Upper lobe of right lung (tissue), 1 donor: Measurements from ENCODE around the gene IQSEC1. TPM values are rescaled to one million over a fixed set of nuclear protein-coding genes. Genes with fewer than 3 reads are reported as not detected.
A peak's percentile ranks its signal among the peaks of the same experiment; 100 is the strongest.

ENCODE experiments used
- ATAC-seq: fragments of 200-7000 bp; cut with Tn5 transposase; one replicate; pipeline ENCODE4 v1.9.1; 2020; ENCODE audit warnings: mild to moderate bottlenecking, moderate library complexity
- DNase-seq: peaks from one replicate; pipeline ENCODE4 v3.0.0-alpha.2; 2020
- H3K27ac ChIP-seq: fragments of 200-600 bp; one replicate; pipeline ENCODE4 v1.8.0; 2022
- H3K27me3 ChIP-seq: fragments of 200-600 bp; one replicate; pipeline ENCODE4 v1.8.0; 2022; ENCODE audit warnings: mild to moderate bottlenecking
- H3K36me3 ChIP-seq: fragments of 200-600 bp; one replicate; pipeline ENCODE4 v1.8.0; 2022
- H3K4me1 ChIP-seq: fragments of 200-600 bp; one replicate; pipeline ENCODE4 v1.8.0; 2022
- H3K4me3 ChIP-seq: fragments of 200-600 bp; one replicate; pipeline ENCODE4 v1.8.0; 2022; ENCODE audit warnings: mild to moderate bottlenecking
- H3K9me3 ChIP-seq: fragments of 200-600 bp; one replicate; pipeline ENCODE4 v1.8.0; 2022
- intact Hi-C: fragments of 100-400 bp; cut with DNase I; formaldehyde crosslinking; loops from one replicate; pipeline ENCODE4 v1.11.0; 2022
- total RNA-seq: library from RNA; stranded (reverse); fragmentation: NEBNext Ultra II Directional; extraction: Animal tissue kit (Norgen Biotek cat#: 25700); gene quantifications from one replicate; pipeline ENCODE4 v1.2.1, GENCODE V29; 2021
- TF ChIP-seq, protein P1 (sequence below): fragments of 200-600 bp; IDR thresholded peaks from one replicate; pipeline ENCODE4 v1.8.0; 2022; ENCODE audit warnings: antibody characterized with exemption
- donor health status: DM: no; HTN: yes; CAD: no; lungs with severe emphysema.

The IQSEC1 gene
- total RNA-seq, 1 donor from 2014 or later: 61.6 TPM

- peak; percentile 54 for DNase-seq
- TF ChIP-seq, protein P1, sequence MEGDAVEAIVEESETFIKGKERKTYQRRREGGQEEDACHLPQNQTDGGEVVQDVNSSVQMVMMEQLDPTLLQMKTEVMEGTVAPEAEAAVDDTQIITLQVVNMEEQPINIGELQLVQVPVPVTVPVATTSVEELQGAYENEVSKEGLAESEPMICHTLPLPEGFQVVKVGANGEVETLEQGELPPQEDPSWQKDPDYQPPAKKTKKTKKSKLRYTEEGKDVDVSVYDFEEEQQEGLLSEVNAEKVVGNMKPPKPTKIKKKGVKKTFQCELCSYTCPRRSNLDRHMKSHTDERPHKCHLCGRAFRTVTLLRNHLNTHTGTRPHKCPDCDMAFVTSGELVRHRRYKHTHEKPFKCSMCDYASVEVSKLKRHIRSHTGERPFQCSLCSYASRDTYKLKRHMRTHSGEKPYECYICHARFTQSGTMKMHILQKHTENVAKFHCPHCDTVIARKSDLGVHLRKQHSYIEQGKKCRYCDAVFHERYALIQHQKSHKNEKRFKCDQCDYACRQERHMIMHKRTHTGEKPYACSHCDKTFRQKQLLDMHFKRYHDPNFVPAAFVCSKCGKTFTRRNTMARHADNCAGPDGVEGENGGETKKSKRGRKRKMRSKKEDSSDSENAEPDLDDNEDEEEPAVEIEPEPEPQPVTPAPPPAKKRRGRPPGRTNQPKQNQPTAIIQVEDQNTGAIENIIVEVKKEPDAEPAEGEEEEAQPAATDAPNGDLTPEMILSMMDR: no peak
Measured at GRCh38 chr3:13114811-13115575, 41.8 kb upstream of the IQSEC1 start.

DNA sequence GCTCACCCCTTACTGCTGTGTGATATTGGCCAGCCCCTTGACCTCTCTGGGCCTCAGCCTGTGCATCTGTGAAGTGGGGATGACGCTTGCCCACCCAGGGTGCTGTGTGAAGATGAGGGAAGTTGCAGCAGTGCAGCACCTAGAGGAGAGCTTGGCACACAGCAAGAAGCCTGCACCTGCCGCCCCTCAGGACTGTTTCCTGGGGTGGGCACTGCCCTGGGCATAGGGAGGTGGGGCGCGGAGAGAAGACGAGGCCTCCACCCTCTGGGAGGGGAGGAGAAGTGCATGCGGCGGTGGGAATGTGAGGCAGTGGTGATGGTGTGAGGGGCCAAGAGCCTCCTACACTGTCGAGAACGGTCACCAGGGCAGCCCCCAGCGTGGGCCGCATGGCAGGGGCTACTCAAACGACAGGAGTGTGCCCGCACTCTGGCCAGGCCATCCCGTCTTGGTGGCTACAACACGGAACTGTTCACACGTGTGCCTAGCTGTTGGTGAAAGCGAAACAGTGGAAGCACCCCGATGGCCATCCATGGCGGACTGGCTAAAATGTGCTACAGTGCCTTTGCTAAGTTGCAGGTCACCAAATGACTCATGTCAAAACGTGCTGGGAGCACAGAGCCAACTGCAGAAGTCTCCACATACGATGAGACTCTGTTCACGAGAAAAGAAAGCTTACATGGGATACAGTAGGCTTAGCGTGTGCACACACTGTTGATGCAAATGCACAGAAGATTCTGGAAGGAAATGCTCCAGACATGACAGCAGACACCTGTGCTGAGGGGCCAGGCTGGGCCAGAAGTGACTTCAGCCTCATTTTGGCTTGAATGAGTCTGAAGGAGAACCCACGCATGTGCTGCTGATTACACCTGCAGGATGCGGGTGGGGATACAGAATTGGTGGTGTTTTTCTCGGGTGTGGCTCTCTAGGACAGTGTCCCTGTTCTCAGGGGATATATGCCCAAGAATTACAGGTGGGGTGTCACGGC, 40.4 kb upstream of the IQSEC1 start:
- no peaks in the 10 kb centered on the region for H3K9me3 ChIP-seq
- H3K27me3 ChIP-seq: no peaks in the 10 kb centered on the region
- H3K4me1 ChIP-seq: no peaks in the 10 kb centered on the region
- TF ChIP-seq, protein P1: no peak
- intact Hi-C loops: no loop called here
- H3K4me3 ChIP-seq: no peak overlapping the region
- ATAC-seq: no peak
- H3K36me3 ChIP-seq: no peaks in the 10 kb centered on the region
- DNase-seq: peak; percentile 54
- H3K27ac ChIP-seq: no peak overlapping the region

More at GRCh38 chr3:13114811-13115575, 41.8 kb upstream of the IQSEC1 start:
- intact Hi-C loops: no loop called here
- Histone ChIP-seq H3K27me3 (no peaks in the 10 kb centered on the region), H3K4me3 (no peak overlapping the region), H3K9me3 (no peaks in the 10 kb centered on the region), H3K36me3 (no peaks in the 10 kb centered on the region), H3K4me1 (no peaks in the 10 kb centered on the region), H3K27ac (no peak overlapping the region)
- no peak for ATAC-seq

GRCh38 chr3:13112521-13113345, 39.5 kb upstream of the IQSEC1 start:
- Histone ChIP-seq H3K27me3 (no peaks in the 10 kb centered on the region), H3K4me3 (no peak overlapping the region), H3K27ac (no peak overlapping the region), H3K9me3 (no peaks in the 10 kb centered on the region), H3K4me1 (no peaks in the 10 kb centered on the region), H3K36me3 (no peaks in the 10 kb centered on the region)
- ATAC-seq (no peak), DNase-seq (peak; percentile 57)
- TF ChIP-seq, protein P1: no peak
- intact Hi-C loops: no loop called here

GRCh38 chr3:13111873-13112520, 38.8 kb upstream of the IQSEC1 start:
- Histone ChIP-seq H3K36me3 (no peaks in the 10 kb centered on the region), H3K27me3 (no peaks in the 10 kb centered on the region), H3K9me3 (no peaks in the 10 kb centered on the region), H3K4me1 (no peaks in the 10 kb centered on the region), H3K27ac (peak overlapping the region; percentile 30), H3K4me3 (no peak overlapping the region)
- DNase-seq (peak; percentile 69), ATAC-seq (peak; percentile 65)
- intact Hi-C loops: no loop called here
- TF ChIP-seq, protein P1: no peak
